ENCODE measurements around the gene CDC25C. TPM values are rescaled to one million over a fixed set of nuclear protein-coding genes. Genes with fewer than 3 reads are reported as not detected.

Gene CDC25C
- 8.5 and 11.1 TPM in 2 replicates for total RNA-seq

GRCh38 chr5:138331449-138332368 lies at the start of gene CDC25C:
Gene CDC25C (minus strand): TSS chr5:138331804. CDS start chr5:138331180, 624 bp downstream.

GRCh38 chr5:138352071-138352721 lies 20.6 kb upstream of the CDC25C start, which contains the start of gene KDM3B:
Gene KDM3B (plus strand): TSS chr5:138352685. CDS start chr5:138352796, 111 bp downstream.

GRCh38 chr5:138337685-138338410 lies 6.2 kb upstream of the CDC25C start, which contains the start of gene FAM53C:
Gene FAM53C (plus strand): TSS chr5:138338266. CDS start chr5:138341336, 3,070 bp downstream.

GRCh38 chr5:138274189-138274853 lies 57.3 kb downstream of the CDC25C start, which contains the start of gene GFRA3:
Gene GFRA3 (minus strand): TSS chr5:138274621. CDS start chr5:138274424, 197 bp downstream.

Other genes with a start within 250 kb of the CDC25C start
- gene WNT8A, start 247.8 kb downstream of the CDC25C start, total RNA-seq, result not detected in 2 replicates
- 1.4 and 1.7 TPM in 2 replicates for gene NME5, start 192.4 kb downstream of the CDC25C start, total RNA-seq
- gene BRD8, start 153.2 kb downstream of the CDC25C start, total RNA-seq, result 20.0 and 68.6 TPM in 2 replicates
- 35.4 and 44.1 TPM in 2 replicates for gene KIF20A, start 152.7 kb downstream of the CDC25C start, total RNA-seq
- gene CDC23, start 118.5 kb downstream of the CDC25C start, total RNA-seq, result 16.8 and 19.7 TPM in 2 replicates
- not detected in 2 replicates for gene GFRA3, start 57.2 kb downstream of the CDC25C start, total RNA-seq
- gene FAM53C, start 6.5 kb upstream of the CDC25C start, total RNA-seq, result 25.9 and 41.4 TPM in 2 replicates
- gene KDM3B, start 20.9 kb upstream of the CDC25C start, total RNA-seq, result 31.3 and 44.5 TPM in 2 replicates
- 11.3 and 28.3 TPM in 2 replicates for gene REEP2, start 107.3 kb upstream of the CDC25C start, total RNA-seq
- gene EGR1, start 133.7 kb upstream of the CDC25C start, total RNA-seq, result 48.0 and 66.9 TPM in 2 replicates
- gene ETF1, start 211.4 kb upstream of the CDC25C start, total RNA-seq, result 64.4 and 83.9 TPM in 2 replicates
- gene HSPA9, start 243.6 kb upstream of the CDC25C start, total RNA-seq, result 161 and 295 TPM in 2 replicates